Neural cell (in vitro differentiated cells): ENCODE data around the gene OPN4.

ENCODE experiments used
- EP300 ChIP-seq: fragments of 450-650 bp; conservative IDR thresholded peaks from 2 replicates; pipeline ENCODE4 v1.6.1; 2014; ENCODE audit warnings: antibody characterized with exemption, mild to moderate bottlenecking, moderate library complexity; ENCODE audit not compliant: poor library complexity, severe bottlenecking
- SMC3 ChIP-seq: fragments of 450-650 bp; conservative IDR thresholded peaks from 2 replicates; pipeline ENCODE4 v1.6.1; 2014; ENCODE audit warnings: antibody characterized with exemption, mild to moderate bottlenecking, moderate library complexity; ENCODE audit not compliant: poor library complexity
- TF ChIP-seq, protein P1 (sequence below): fragments of 450-650 bp; IDR thresholded peaks from 2 replicates; pipeline ENCODE4 v1.5.1; 2014; ENCODE audit warnings: antibody characterized with exemption, mild to moderate bottlenecking, moderate library complexity; ENCODE audit not compliant: poor library complexity, severe bottlenecking
- TF ChIP-seq, protein P2 (sequence below): IDR thresholded peaks from 2 replicates; pipeline ENCODE4 v1.6.1; 2012; ENCODE audit warnings: borderline replicate concordance

DNA sequence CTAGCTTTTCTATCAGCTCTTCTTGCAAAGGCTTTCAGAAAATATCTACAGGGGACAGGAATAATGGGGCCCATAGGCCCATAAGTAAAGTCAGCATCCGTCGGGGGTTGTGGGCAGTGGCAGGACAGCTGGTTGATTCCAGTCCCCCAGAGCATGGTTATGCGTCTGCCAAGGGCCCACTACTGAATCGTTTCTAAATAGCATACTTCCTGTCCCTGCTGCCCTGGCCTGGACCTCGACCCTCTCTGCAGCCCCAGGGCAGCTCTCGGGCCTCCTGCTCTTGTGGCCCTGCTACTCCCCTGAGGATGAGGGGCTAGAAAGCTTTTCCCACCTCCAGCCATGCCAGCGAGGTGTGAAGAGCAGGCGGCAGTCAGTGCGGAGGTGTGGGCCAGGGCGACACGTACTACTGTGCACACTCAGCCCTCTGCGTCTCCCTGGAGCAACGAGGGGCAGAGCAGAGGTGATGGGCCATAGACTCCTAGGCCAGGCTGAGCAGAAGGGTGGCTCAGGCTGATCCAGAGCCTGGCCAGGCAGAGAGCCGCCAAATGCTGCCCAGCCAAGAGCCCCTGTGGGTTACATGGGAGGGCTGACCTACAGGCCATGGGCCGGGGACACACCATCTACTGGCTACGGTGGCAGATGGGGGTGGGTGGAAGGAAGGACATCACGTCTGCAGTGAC, 4.7 kb upstream of the OPN4 start:
- TF ChIP-seq, protein P1, sequence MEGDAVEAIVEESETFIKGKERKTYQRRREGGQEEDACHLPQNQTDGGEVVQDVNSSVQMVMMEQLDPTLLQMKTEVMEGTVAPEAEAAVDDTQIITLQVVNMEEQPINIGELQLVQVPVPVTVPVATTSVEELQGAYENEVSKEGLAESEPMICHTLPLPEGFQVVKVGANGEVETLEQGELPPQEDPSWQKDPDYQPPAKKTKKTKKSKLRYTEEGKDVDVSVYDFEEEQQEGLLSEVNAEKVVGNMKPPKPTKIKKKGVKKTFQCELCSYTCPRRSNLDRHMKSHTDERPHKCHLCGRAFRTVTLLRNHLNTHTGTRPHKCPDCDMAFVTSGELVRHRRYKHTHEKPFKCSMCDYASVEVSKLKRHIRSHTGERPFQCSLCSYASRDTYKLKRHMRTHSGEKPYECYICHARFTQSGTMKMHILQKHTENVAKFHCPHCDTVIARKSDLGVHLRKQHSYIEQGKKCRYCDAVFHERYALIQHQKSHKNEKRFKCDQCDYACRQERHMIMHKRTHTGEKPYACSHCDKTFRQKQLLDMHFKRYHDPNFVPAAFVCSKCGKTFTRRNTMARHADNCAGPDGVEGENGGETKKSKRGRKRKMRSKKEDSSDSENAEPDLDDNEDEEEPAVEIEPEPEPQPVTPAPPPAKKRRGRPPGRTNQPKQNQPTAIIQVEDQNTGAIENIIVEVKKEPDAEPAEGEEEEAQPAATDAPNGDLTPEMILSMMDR: no peak
- TF ChIP-seq SMC3: no peak
- TF ChIP-seq, protein P2, sequence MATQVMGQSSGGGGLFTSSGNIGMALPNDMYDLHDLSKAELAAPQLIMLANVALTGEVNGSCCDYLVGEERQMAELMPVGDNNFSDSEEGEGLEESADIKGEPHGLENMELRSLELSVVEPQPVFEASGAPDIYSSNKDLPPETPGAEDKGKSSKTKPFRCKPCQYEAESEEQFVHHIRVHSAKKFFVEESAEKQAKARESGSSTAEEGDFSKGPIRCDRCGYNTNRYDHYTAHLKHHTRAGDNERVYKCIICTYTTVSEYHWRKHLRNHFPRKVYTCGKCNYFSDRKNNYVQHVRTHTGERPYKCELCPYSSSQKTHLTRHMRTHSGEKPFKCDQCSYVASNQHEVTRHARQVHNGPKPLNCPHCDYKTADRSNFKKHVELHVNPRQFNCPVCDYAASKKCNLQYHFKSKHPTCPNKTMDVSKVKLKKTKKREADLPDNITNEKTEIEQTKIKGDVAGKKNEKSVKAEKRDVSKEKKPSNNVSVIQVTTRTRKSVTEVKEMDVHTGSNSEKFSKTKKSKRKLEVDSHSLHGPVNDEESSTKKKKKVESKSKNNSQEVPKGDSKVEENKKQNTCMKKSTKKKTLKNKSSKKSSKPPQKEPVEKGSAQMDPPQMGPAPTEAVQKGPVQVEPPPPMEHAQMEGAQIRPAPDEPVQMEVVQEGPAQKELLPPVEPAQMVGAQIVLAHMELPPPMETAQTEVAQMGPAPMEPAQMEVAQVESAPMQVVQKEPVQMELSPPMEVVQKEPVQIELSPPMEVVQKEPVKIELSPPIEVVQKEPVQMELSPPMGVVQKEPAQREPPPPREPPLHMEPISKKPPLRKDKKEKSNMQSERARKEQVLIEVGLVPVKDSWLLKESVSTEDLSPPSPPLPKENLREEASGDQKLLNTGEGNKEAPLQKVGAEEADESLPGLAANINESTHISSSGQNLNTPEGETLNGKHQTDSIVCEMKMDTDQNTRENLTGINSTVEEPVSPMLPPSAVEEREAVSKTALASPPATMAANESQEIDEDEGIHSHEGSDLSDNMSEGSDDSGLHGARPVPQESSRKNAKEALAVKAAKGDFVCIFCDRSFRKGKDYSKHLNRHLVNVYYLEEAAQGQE: no peak
- no peak for TF ChIP-seq EP300
